Measurements from ENCODE around the gene MYH10. TPM values are rescaled to one million over a fixed set of nuclear protein-coding genes. Genes with fewer than 3 reads are reported as not detected.

The MYH10 gene
- polyA plus RNA-seq, 4 donors, result 244 to 428 (median 267) TPM

DNA sequence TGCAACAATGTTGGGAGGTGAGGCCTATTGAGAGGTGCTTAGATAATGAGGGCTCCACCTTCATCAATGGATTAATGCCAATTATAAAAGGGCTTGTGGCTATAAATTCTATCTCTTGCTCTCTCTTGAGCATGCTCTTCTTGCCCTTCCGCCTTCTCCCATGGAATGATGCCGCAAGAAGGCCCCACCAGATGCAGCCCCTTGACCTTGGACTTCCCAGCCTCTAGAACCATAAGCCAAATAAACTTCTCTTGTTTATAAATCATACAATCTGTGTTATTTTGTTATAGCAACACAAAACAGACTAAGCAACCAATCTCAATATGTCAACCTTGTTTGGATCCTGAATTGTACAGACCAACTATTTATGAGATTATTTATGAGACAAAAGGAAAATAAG lies 20.0 kb downstream of the MYH10 start:
- DNase-seq (ENCODE audit: low read depth in 4 of 4, low spot score in 3 of 4), result no peak

GRCh38 chr17:8609910-8610309 lies 20.6 kb downstream of the MYH10 start:
- DNase-seq (ENCODE audit: low read depth in 4 of 4, low spot score in 3 of 4), result no peak

- DNase-seq (ENCODE audit: low read depth in 4 of 4, low spot score in 3 of 4), result no peak
Measured at GRCh38 chr17:8608001-8608400, 22.5 kb downstream of the MYH10 start.

DNA sequence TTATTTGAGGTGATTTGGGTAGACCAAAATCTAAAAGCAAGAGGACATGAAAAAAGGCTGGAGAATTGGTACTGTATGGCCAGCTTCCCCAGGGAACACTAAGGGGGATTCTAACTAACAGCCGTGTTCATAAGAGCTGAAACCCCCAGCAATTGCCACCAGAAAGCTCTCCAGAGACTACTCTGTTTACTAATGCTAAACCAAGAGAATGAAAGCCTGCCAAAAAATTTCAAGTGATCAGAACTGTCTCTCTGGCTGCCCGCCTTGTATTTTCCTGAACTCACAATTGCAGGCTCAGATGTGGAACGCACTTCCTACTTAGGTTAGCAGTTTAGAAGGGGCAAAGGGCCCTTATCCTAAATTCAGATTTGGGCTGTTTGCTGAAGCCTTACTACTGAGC lies 24.1 kb downstream of the MYH10 start:
- no peak for DNase-seq (ENCODE audit: low read depth in 4 of 4, low spot score in 3 of 4)

- no peak for DNase-seq (ENCODE audit: low read depth in 4 of 4, low spot score in 3 of 4)
Measured at GRCh38 chr17:8602679-8603078, 27.8 kb downstream of the MYH10 start.

- DNase-seq (ENCODE audit: low read depth in 4 of 4, low spot score in 3 of 4), result no peak
Measured at GRCh38 chr17:8599351-8600011, 31.0 kb downstream of the MYH10 start.

DNA sequence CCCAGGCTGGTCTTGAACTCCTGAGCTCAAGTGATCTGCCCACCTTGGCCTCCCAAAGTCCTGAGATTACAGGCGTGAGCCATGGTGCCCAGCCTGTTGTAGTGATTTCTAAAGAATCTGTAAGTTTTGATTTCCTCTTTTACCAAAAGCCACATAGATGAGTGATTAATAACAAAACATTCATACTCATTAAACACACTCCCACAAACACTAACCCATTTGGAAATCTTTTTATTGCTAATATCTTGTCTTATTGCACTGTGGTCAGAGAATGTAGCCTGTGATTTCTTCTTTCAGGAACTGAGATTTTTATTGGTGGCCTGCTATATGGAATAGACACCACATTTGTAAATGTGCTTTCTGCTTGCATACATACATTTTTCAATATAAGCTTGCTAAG lies 31.6 kb downstream of the MYH10 start:
- no peak for DNase-seq (ENCODE audit: low read depth in 4 of 4, low spot score in 3 of 4)

- no peak for DNase-seq (ENCODE audit: low read depth in 4 of 4, low spot score in 3 of 4)
Measured at GRCh38 chr17:8593830-8594229, 36.7 kb downstream of the MYH10 start.

DNA sequence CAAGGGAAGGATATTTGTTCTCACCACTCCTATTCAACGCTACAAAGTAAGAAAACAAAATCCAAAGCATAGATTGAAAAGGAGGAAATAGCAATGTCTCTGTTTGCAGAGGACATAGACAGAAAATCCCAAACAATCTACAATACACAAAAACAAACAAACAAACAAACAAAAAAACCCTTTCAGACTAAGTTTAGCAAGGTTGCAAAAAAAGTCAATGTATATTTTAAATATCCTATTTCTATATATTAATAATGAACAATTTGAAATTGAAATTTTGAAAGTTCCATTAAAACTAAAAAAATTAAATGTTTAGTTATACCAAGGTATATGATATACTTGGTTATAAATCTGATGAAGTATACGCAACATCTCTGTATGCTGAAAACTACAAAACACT lies 37.2 kb downstream of the MYH10 start:
- no peak for DNase-seq (ENCODE audit: low read depth in 4 of 4, low spot score in 3 of 4)

DNA sequence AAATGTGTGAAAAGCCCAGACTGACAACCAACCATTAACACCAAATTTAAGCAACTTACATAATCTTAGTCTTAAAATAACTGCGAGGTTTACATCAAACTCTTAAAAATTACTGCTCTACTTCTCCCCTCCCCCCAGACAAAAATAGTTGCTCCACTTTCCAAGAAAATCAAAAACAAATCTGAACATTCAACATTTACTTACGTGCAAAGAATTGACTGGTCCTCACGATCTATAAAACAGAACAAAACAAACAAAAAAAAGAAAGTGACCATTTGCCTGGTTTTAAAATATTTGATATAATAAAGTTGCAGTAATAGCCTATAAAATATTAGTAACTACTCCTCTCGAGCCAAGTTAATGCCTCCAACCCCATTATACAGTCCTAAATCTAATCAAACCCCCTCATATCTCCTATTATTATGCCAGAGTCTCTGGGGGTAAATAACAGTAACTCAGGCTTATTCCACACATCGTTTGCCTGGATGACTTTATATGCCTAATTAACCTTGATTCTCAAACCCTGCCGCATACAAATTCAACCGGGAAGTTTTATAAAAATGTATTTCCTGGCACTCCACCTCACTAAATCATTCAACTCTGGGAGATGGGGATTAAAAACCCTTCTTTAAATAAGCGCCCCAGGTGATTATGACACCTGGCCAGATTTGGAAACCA lies 41.5 kb downstream of the MYH10 start:
- no peak for DNase-seq (ENCODE audit: low read depth in 4 of 4, low spot score in 3 of 4)

GRCh38 chr17:8586766-8587165 lies 43.8 kb downstream of the MYH10 start:
- no peak for DNase-seq (ENCODE audit: low read depth in 4 of 4, low spot score in 3 of 4)

GRCh38 chr17:8585911-8586310 lies 44.6 kb downstream of the MYH10 start:
- DNase-seq (ENCODE audit: low read depth in 4 of 4, low spot score in 3 of 4), result no peak

GRCh38 chr17:8583954-8584353 lies 46.6 kb downstream of the MYH10 start:
- no peak for DNase-seq (ENCODE audit: low read depth in 4 of 4, low spot score in 3 of 4)

DNA sequence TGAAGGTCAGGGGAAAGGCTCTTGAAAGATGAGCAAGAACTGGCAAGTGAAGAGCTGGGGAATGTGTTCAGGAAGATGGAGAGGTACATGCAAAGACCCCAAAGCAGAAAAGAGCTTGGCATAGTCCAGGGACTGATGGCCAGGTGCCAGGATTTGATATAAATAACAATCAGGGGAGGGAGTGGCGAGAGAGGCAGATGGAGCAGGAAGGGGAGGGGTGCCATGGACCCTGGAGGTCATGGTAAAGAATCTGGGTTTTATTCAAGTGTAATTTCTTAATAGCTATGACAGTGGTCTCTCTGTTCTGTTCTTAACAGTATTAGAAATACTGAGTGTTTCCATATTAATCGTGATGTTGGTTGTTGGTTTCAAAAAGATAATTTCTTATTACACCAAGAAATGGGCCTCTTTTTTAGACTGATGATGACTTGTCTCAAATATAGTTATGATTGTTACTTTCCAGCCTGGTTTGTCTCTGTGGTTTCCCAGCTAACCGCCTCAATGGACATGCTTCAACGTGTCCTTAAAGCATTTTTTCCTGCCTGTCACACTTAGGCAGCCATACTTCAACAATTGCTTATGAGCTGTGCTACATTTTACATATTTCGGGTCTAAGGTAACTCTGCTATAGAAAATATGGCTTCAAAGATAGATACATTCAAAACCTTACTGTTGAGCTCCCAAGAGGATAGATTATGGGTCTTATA lies 49.4 kb downstream of the MYH10 start:
- no peak for DNase-seq (ENCODE audit: low read depth in 4 of 4, low spot score in 3 of 4)

DNA sequence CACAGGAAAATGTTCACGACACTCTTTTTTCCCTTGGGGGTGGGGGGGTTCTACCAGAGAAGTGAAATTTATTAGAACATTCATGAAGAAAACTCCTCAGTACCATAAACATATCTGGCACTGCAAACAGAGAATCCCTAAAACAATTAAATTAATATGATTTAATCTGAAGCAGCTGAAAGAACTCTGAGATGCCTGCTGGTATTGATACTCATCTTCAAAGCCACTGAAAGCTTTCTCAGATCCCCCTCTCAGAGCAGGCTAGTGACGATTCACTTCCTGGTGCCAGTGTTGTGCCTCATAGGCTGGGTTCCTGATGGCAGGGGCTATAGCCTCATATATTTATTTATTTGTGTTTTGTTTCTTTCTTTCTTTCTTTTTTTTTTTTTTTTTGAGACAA lies 52.7 kb downstream of the MYH10 start:
- no peak for DNase-seq (ENCODE audit: low read depth in 4 of 4, low spot score in 3 of 4)

- no peak for DNase-seq (ENCODE audit: low read depth in 4 of 4, low spot score in 3 of 4)
Measured at GRCh38 chr17:8576559-8577294, 53.8 kb downstream of the MYH10 start.

GRCh38 chr17:8574687-8575086 lies 55.8 kb downstream of the MYH10 start:
- DNase-seq (ENCODE audit: low read depth in 4 of 4, low spot score in 3 of 4), result no peak

GRCh38 chr17:8572764-8573163 lies 57.8 kb downstream of the MYH10 start:
- no peak for DNase-seq (ENCODE audit: low read depth in 4 of 4, low spot score in 3 of 4)

GRCh38 chr17:8563981-8564602 lies 66.4 kb downstream of the MYH10 start:
- DNase-seq (ENCODE audit: low read depth in 4 of 4, low spot score in 3 of 4), result no peak

- DNase-seq (ENCODE audit: low read depth in 4 of 4, low spot score in 3 of 4), result no peak
Measured at GRCh38 chr17:8563024-8563776, 67.3 kb downstream of the MYH10 start.

Data from left renal pelvis (tissue), 4 donors.